NCI-H82 treated with DMSO at 0.1 percent for 48 hours (cell line): Measurements from ENCODE around the gene FOXO3.
A peak's percentile ranks its signal among the peaks of the same experiment; 100 is the strongest.
"Not testable (repeated sequence)": the region's sequence is repeated elsewhere in the genome, so short reads cannot be mapped to it uniquely, and the experiment has no call there.

ENCODE experiments used
- DNase-seq: peaks from one replicate; lab custom pipeline; 2025; ENCODE audit not compliant: unreplicated experiment; lab: John Stamatoyannopoulos, UW

FOXO3 gene

GRCh38 chr6:108681721-108682120, 121.0 kb downstream of the FOXO3 start:
- not testable (repeated sequence) for DNase-seq

DNA sequence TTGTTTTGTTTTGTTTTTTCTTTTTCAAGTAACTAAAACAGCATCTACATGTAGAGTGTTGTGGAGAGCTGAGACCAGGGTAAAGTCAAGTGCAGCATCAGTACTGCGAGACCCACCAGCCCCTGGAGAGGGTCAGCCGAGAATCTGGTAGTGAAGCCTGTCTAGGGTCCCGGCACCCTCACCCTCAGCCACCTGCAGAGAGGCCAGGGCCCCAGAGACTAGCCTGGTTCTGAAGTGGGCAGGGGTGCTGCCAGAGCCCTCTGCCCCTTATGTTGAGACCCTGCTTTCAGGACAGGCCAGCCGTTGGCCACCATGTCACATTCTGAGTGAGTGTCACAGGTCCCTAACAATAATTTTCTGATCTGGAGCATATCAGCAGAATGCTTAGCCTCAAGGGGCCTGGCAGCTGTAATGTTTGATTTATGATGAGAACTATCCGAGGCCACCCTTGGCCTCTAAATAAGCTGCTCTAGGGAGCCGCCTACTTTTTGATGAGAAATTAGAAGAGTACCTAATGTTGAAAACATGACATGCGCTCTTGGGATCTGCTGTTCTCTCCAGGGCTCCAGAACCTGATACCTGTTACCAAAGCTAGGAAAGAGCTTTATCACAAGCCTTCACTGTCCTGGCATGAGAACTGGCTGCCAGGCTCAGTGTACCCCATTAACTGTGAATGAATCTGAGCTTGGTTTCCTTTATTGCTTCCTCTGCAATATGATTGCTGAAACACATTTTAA, 121.8 kb downstream of the FOXO3 start:
- not testable (repeated sequence) for DNase-seq

- DNase-seq, result not testable (repeated sequence)
Measured at GRCh38 chr6:108683976-108684375, 123.3 kb downstream of the FOXO3 start.

GRCh38 chr6:108684771-108685329, 124.1 kb downstream of the FOXO3 start:
- no peak for DNase-seq

DNA sequence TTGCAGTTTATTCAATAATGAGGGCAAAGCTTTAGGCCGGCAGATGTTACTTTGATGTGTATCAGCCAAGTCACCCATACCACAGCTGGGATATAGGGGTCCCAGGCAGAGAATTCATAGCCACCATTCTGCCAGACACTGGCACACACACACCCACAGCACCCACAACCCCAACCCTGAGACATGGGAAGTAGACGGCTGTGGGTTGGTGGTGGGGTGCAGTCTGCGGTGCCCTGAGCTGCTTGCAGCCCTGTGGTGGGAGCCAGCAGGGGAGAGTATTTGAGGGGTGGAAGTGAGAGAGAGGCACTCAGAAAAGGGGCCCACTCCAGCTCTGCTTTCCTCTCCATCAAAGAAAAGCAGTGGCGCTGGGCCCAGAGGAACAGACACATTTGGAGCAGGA, 125.3 kb downstream of the FOXO3 start:
- DNase-seq, result no peak

- DNase-seq, result no peak
Measured at GRCh38 chr6:108686896-108687295, 126.2 kb downstream of the FOXO3 start.

GRCh38 chr6:108687921-108688320, 127.2 kb downstream of the FOXO3 start:
- no peak for DNase-seq

- no peak for DNase-seq
Measured at GRCh38 chr6:108689272-108690161, 128.8 kb downstream of the FOXO3 start.

DNA sequence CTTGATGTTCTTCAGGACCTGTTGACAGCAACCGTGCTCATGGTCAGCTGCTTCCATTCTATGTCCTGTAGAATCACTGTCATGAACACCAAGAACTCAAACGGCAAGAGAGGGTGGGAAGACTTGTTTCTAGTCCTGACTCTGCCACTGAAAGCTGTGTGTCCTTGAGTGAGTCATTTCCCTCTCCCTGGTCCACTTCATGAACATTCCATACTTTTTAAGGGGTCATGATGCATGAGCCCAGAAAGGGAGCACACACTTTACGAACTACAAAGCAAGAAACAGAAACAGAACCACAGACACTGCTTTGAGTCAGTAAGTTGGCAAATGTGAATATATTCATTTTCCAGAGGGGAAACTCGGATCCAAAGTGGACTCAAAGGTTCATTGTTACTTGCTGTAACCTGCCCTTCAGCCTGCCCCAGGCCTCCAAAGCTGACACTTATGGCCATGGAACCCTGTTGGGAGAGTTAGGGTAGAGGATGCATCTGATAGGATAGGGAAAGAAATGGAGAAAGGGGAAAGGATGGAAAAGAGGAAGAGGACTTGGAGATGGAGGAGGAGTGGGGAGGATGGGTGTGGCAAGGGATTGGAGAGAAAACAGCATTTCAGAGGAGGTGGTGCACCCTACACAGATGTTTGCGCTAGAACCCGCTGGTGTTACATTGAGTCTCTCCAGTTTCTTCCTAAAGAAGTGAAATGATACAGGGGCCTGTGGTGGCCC, 129.8 kb downstream of the FOXO3 start:
- DNase-seq, result no peak

- DNase-seq, result no peak
Measured at GRCh38 chr6:108693430-108694154, 132.9 kb downstream of the FOXO3 start.

GRCh38 chr6:108694816-108695215, 134.1 kb downstream of the FOXO3 start:
- no peak for DNase-seq

- no peak for DNase-seq
Measured at GRCh38 chr6:108697561-108698161, 136.9 kb downstream of the FOXO3 start.

DNA sequence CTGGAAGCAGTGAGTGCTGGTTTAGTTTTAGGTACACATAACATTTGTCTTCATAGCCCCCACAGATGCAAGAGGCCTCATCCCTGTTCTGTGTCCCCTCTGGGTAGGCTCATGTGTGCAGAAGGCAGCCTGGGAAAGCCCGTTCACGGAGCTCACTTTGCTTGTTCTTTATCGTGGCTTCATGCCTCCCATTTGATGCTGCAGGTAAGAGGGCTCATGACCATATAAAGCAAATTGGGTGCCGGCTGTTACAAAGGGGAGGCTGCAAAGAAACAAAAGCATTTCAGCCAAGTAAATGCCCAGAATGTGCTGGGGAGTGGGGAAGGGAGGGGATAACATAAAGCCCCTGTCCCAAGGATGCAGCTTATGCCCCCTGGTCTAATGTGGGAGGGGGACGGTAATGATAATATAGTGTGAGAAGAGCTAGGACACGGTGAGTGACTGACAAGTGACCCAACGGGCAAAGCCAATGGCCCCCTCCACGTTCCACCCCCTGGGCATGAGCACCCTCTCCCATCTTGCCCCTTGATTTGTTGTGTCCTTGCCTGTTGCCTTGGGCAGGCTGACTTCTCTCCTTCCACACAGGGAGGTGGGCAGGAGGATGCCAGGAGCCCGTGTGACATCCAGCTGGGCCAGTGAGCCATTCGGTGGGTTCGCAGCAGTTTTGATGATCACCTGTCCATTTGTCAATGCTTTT, 138.0 kb downstream of the FOXO3 start:
- DNase-seq, result no peak

GRCh38 chr6:108699290-108700041, 138.7 kb downstream of the FOXO3 start:
- DNase-seq, result peak; percentile 57

- DNase-seq, result no peak
Measured at GRCh38 chr6:108702106-108702851, 141.6 kb downstream of the FOXO3 start.

DNA sequence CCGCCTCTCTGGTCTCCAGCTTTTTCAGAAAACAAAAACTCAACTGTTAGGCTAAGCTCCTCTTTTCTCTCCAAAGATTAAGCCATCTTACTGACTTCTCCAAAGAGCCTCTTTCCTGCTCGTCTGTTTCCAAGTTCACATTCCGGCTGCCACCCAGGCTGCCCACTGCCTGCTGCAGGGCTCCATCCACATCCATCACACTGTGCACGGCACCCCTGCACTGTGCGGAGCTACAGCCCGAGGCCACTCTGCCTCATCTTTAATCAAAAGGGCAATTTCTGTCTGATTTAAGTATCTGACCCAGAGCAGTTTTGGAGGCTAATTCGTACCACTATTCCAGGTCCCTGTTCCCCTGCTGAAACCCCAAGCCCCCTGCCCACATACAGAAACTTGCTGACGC, 145.9 kb downstream of the FOXO3 start:
- DNase-seq, result no peak

GRCh38 chr6:108707328-108707976, 146.7 kb downstream of the FOXO3 start:
- no peak for DNase-seq

- DNase-seq, result no peak
Measured at GRCh38 chr6:108710030-108710429, 149.3 kb downstream of the FOXO3 start.
